Activated T-helper 17 cell treated with anti-CD3 and anti-CD28 coated beads, Interleukin-2, amount 50 U/mL, for 72 hours (primary cell): ENCODE measurements around the gene ADARB1. TPM values are rescaled to one million over a fixed set of nuclear protein-coding genes. Genes with fewer than 3 reads are reported as not detected.

Source experiments
- ATAC-seq: fragments of 150-1000 bp; cut with Tn5 transposase; replicated peaks from 2 replicates; pipeline ENCODE4 v1.10.0; 2021; ENCODE audit warnings: mild to moderate bottlenecking, moderate library complexity
- H3K27ac Mint-ChIP-seq: one replicate; pipeline ENCODE4 v1.8.0; 2022; ENCODE audit warnings: mixed read lengths
- H3K27me3 Mint-ChIP-seq: one replicate; pipeline ENCODE4 v1.8.0; 2022; ENCODE audit warnings: mixed read lengths
- H3K36me3 Mint-ChIP-seq: one replicate; pipeline ENCODE4 v1.8.0; 2022; ENCODE audit warnings: low read depth, mild to moderate bottlenecking, mixed read lengths
- H3K4me1 Mint-ChIP-seq: one replicate; pipeline ENCODE4 v1.8.0; 2022; ENCODE audit warnings: mixed read lengths
- H3K4me3 Mint-ChIP-seq: one replicate; pipeline ENCODE4 v1.8.0; 2022; ENCODE audit warnings: mild to moderate bottlenecking, mixed read lengths
- H3K9me3 Mint-ChIP-seq: one replicate; pipeline ENCODE4 v1.8.0; 2022; ENCODE audit warnings: mixed read lengths
- total RNA-seq, 2 donors: library from RNA; stranded (reverse); gene quantifications; one replicate each; pipeline ENCODE4 v1.2.3, GENCODE V29; 2022

Gene ADARB1
- total RNA-seq, 2 donors from 2014 or later = 22.7 to 32.0 TPM

GRCh38 chr21:45202889-45203288 lies 128.5 kb downstream of the ADARB1 start:
- no peak for ATAC-seq
- H3K27ac Mint-ChIP-seq = no peak overlapping the region
- no peaks in the 10 kb centered on the region for H3K27me3 Mint-ChIP-seq
- peaks cover 37% of the 10 kb centered on the region for H3K36me3 Mint-ChIP-seq
- no peaks in the 10 kb centered on the region for H3K9me3 Mint-ChIP-seq
- no peak overlapping the region for H3K4me3 Mint-ChIP-seq
- peaks cover 14% of the 10 kb centered on the region for H3K4me1 Mint-ChIP-seq

DNA sequence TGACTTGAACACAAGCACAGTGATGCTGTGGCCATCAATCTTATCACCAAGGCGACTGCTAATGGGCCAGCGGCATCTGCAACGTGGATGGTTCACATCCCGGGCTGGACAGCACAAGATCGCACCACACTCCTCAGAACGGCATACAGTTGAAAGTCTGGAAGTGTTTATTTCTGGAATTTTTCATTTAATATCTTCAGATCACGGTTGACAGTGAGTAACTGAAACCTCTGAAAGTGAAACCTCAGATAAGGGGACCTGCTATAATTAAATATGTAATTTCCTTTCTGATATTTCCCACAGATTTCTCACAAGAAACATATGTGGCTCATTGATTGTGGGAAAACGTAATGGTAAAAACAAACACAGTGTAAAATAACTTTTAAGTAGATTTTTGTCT lies 129.6 kb downstream of the ADARB1 start:
- peaks cover 43% of the 10 kb centered on the region for H3K36me3 Mint-ChIP-seq
- no peak overlapping the region for H3K27ac Mint-ChIP-seq
- H3K27me3 Mint-ChIP-seq = no peaks in the 10 kb centered on the region
- peaks cover 25% of the 10 kb centered on the region for H3K4me1 Mint-ChIP-seq
- no peak for ATAC-seq
- H3K9me3 Mint-ChIP-seq = no peaks in the 10 kb centered on the region
- no peak overlapping the region for H3K4me3 Mint-ChIP-seq

DNA sequence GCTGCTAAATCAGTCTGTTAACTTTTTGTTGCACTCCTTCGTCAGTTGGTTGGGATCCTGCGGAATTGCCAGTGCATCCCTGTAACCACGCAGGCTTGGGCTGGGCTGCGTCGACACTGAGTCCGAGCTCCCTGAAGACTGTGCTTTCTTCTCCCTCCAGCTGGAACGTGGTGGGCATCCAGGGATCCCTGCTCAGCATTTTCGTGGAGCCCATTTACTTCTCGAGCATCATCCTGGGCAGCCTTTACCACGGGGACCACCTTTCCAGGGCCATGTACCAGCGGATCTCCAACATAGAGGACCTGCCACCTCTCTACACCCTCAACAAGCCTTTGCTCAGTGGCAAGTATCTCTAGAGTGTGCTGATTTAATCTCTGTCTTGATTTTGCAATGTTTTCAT lies 130.0 kb downstream of the ADARB1 start:
- no peak overlapping the region for H3K27ac Mint-ChIP-seq
- no peak overlapping the region for H3K4me3 Mint-ChIP-seq
- no peaks in the 10 kb centered on the region for H3K27me3 Mint-ChIP-seq
- no peak for ATAC-seq
- H3K4me1 Mint-ChIP-seq = peaks cover 26% of the 10 kb centered on the region
- H3K9me3 Mint-ChIP-seq = no peaks in the 10 kb centered on the region
- peaks cover 48% of the 10 kb centered on the region for H3K36me3 Mint-ChIP-seq

- Mint-ChIP-seq H3K27me3 (no peaks in the 10 kb centered on the region), H3K36me3 (peaks cover 72% of the 10 kb centered on the region), H3K4me3 (no peak overlapping the region), H3K27ac (peak overlapping the region; percentile 48), H3K9me3 (no peaks in the 10 kb centered on the region), H3K4me1 (peaks cover 22% of the 10 kb centered on the region)
- no peak for ATAC-seq
Measured at GRCh38 chr21:45207839-45208626, 133.7 kb downstream of the ADARB1 start.

GRCh38 chr21:45208627-45208951 lies 134.2 kb downstream of the ADARB1 start:
- H3K36me3 Mint-ChIP-seq = peaks cover 70% of the 10 kb centered on the region
- H3K4me1 Mint-ChIP-seq = peaks cover 22% of the 10 kb centered on the region
- peak overlapping the region; percentile 48 for H3K27ac Mint-ChIP-seq
- peak; percentile 59 for ATAC-seq
- H3K9me3 Mint-ChIP-seq = no peaks in the 10 kb centered on the region
- no peak overlapping the region for H3K4me3 Mint-ChIP-seq
- no peaks in the 10 kb centered on the region for H3K27me3 Mint-ChIP-seq

- Mint-ChIP-seq H3K4me3 (no peak overlapping the region), H3K27me3 (no peaks in the 10 kb centered on the region), H3K4me1 (peaks cover 22% of the 10 kb centered on the region), H3K36me3 (peaks cover 66% of the 10 kb centered on the region), H3K9me3 (no peaks in the 10 kb centered on the region), H3K27ac (peak overlapping the region; percentile 48)
- peak; percentile 42 for ATAC-seq
Measured at GRCh38 chr21:45209046-45209445, 134.7 kb downstream of the ADARB1 start.

DNA sequence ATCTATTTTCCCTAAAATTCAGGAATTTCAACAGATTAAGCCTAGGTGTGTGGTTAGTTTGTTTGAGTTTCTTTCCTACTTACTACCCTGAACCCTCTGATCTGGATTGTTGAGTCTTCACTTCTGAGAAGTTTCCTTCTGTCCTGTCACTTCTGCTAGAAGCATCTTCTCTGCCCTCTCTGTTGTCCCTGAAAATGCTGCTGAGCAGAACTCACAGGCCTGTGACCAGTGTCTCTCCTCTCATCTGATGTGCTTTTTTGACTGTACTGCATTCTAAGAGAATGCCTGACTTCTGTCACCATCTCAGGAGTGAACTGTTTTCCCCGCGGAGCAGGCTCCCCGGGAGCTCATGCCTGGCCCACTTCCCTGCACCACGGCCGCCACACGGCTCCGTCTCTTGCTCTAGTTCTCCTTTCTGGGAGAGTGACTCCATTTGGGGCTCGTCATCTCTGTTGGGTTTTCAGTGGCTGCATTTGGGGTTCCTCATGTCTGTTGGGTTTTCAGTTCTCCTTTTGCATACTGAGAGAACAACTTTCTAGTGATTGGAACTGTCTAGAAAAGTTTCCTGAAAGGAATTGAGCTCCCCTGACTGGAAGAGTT lies 135.4 kb downstream of the ADARB1 start:
- no peaks in the 10 kb centered on the region for H3K27me3 Mint-ChIP-seq
- ATAC-seq = no peak
- peaks cover 62% of the 10 kb centered on the region for H3K36me3 Mint-ChIP-seq
- H3K27ac Mint-ChIP-seq = no peak overlapping the region
- H3K4me1 Mint-ChIP-seq = peaks cover 22% of the 10 kb centered on the region
- no peaks in the 10 kb centered on the region for H3K9me3 Mint-ChIP-seq
- H3K4me3 Mint-ChIP-seq = no peak overlapping the region

DNA sequence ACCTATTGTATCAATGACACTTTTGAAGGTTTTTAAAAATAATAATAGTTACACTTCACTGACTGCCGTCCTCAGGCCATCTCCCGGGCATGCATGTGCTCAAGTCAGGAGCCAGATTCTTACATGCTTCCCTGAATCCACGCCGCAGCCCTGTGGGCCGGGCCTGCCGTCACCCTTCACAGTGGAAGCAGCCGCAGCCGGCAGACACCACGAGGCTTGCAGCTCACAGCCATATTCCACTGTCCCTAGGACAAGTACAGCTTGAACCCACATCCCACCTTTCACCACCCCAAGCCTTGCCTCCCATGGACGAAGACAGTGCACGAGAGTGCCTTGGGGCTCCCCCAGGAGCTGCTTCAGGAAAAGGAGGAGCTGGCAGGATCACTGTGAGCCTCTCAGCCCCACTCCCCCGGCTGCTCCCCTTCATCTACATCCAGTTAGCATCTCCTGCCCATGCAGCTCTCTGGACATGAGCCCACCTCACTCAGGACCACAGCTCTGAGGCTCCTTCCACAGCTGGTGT lies 136.1 kb downstream of the ADARB1 start:
- Mint-ChIP-seq H3K4me3 (no peak overlapping the region), H3K4me1 (peaks cover 22% of the 10 kb centered on the region), H3K36me3 (peaks cover 66% of the 10 kb centered on the region), H3K9me3 (no peaks in the 10 kb centered on the region), H3K27ac (no peak overlapping the region), H3K27me3 (no peaks in the 10 kb centered on the region)
- no peak for ATAC-seq

DNA sequence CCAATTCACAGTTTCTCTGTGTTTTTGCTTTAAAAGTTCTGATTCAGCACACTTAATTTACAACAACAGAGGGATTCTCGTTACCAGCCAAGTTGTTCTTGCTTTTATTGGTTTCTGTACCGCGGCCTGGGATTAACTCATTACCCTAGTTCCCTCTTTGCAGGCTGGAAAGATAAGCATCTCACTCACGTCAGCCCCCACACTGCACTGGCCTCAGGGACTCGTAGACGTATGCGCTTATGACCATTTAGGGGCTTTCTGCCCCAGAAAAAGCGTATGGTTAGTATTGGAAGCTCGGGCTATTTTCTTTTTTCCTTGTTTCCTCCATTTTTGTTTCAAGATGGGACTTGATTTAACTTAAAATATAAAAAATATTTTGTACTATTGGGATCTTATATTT lies 137.3 kb downstream of the ADARB1 start:
- Mint-ChIP-seq H3K9me3 (peaks cover 1% of the 10 kb centered on the region), H3K27me3 (no peaks in the 10 kb centered on the region)

GRCh38 chr21:45213392-45213791 lies 139.0 kb downstream of the ADARB1 start:
- no peak for ATAC-seq
- peaks cover 18% of the 10 kb centered on the region for H3K9me3 Mint-ChIP-seq
- H3K4me3 Mint-ChIP-seq = no peak overlapping the region
- peaks cover 13% of the 10 kb centered on the region for H3K4me1 Mint-ChIP-seq
- peaks cover 60% of the 10 kb centered on the region for H3K36me3 Mint-ChIP-seq
- no peak overlapping the region for H3K27ac Mint-ChIP-seq
- H3K27me3 Mint-ChIP-seq = no peaks in the 10 kb centered on the region

More for the DNA sequence above, 137.3 kb downstream of the ADARB1 start:
- Mint-ChIP-seq H3K27ac (no peak overlapping the region), H3K4me1 (peaks cover 22% of the 10 kb centered on the region), H3K36me3 (peaks cover 61% of the 10 kb centered on the region), H3K4me3 (no peak overlapping the region)
- ATAC-seq = no peak

- H3K27ac Mint-ChIP-seq = no peak overlapping the region
- no peak overlapping the region for H3K4me3 Mint-ChIP-seq
- ATAC-seq = no peak
- peaks cover 42% of the 10 kb centered on the region for H3K36me3 Mint-ChIP-seq
- no peaks in the 10 kb centered on the region for H3K4me1 Mint-ChIP-seq
- H3K9me3 Mint-ChIP-seq = peaks cover 18% of the 10 kb centered on the region
- H3K27me3 Mint-ChIP-seq = no peaks in the 10 kb centered on the region
Measured at GRCh38 chr21:45215213-45215612, 140.8 kb downstream of the ADARB1 start.

DNA sequence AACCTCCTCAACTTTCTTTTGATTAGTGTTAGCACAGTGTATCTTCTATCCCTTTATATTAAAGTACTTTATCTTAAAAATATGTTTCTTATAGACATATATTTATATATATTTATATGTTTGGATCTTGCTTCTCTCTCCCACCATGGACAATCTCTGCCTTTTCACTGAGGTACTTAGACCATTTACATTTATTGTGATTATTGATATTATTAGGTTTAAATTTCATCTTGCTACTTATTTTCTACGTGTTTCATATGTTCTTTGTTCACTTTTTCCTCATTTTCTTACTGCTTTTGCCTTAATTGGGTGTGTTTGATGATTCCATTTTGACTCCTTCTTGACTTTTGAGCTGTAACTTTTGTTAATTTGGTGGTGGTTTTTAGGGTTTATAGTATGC lies 142.6 kb downstream of the ADARB1 start:
- Mint-ChIP-seq H3K27ac (no peak overlapping the region), H3K36me3 (peaks cover 35% of the 10 kb centered on the region), H3K27me3 (no peaks in the 10 kb centered on the region), H3K4me3 (no peak overlapping the region), H3K4me1 (no peaks in the 10 kb centered on the region), H3K9me3 (peaks cover 18% of the 10 kb centered on the region)
- no peak for ATAC-seq

DNA sequence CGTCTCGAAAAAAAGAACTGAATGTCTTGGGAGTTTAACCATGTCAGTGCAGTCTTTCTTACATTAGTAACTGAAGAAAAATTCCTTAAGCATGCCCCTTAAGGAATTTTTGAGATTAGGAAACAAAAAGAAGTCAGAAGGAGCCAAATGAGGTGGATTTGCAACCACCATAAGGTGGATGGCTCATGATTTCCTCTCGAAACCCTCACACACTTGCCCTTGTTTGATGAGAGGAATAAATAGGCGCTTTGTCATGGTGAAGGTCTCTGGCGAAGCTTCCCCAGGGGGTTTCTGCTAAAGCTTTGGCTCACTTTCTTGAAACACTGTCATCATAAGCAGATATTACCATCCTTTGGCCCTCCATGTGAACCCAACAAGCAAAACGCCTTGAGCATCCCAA lies 145.1 kb downstream of the ADARB1 start:
- no peak for ATAC-seq
- H3K4me3 Mint-ChIP-seq = no peak overlapping the region
- H3K36me3 Mint-ChIP-seq = peaks cover 34% of the 10 kb centered on the region
- no peak overlapping the region for H3K27ac Mint-ChIP-seq
- H3K27me3 Mint-ChIP-seq = no peaks in the 10 kb centered on the region
- no peaks in the 10 kb centered on the region for H3K4me1 Mint-ChIP-seq
- peaks cover 18% of the 10 kb centered on the region for H3K9me3 Mint-ChIP-seq

GRCh38 chr21:45220071-45220481 lies 145.7 kb downstream of the ADARB1 start:
- Mint-ChIP-seq H3K27me3 (no peaks in the 10 kb centered on the region), H3K36me3 (peaks cover 28% of the 10 kb centered on the region), H3K4me3 (no peak overlapping the region), H3K27ac (no peak overlapping the region), H3K4me1 (no peaks in the 10 kb centered on the region), H3K9me3 (peaks cover 18% of the 10 kb centered on the region)
- no peak for ATAC-seq
